MG63 (cell line): ENCODE results near the gene SYT14. TPM values are rescaled to one million over a fixed set of nuclear protein-coding genes. Genes with fewer than 3 reads are reported as not detected.
"Not testable (repeated sequence)": the region's sequence is repeated elsewhere in the genome, so short reads cannot be mapped to it uniquely, and the experiment has no call there.

ENCODE experiments used
- DNase-seq: peaks from one replicate; pipeline ENCODE4 v3.0.0-alpha.2; 2020
- H3K27me3 ChIP-seq: fragments of 250-450 bp; sonication (Bioruptor Pico); 2 replicates; pipeline ENCODE4 v1.5.1; 2020; ENCODE audit warnings: mild to moderate bottlenecking, moderate library complexity
- H3K36me3 ChIP-seq: fragments of 250-450 bp; sonication (Bioruptor Pico); 2 replicates; pipeline ENCODE4 v1.5.1; 2020; ENCODE audit warnings: mild to moderate bottlenecking, moderate library complexity
- H3K4me3 ChIP-seq: fragments of 250-450 bp; sonication (Bioruptor Pico); 2 replicates; pipeline ENCODE4 v1.5.1; 2020; ENCODE audit warnings: mild to moderate bottlenecking, moderate library complexity
- H3K9me3 ChIP-seq: fragments of 250-450 bp; sonication (Bioruptor Pico); 2 replicates; pipeline ENCODE4 v1.5.1; 2020; ENCODE audit warnings: mild to moderate bottlenecking, moderate library complexity
- total RNA-seq: library from RNA; depleted of rRNA; stranded (reverse); fragments of >200 nt; shearing (Covaris generic); gene quantifications from 2 replicates; pipeline ENCODE4 v1.2.3, GENCODE V29; 2014; ENCODE audit warnings: low replicate concordance

SYT14 gene
- total RNA-seq, 1 experiment from 2014 or later: 0.66 TPM

- Histone ChIP-seq H3K36me3 (no peaks in the 10 kb centered on the region), H3K9me3 (no peaks in the 10 kb centered on the region), H3K27me3 (0 out of 2 replicates have a peak, but pooled peaks cover 3% of the 10 kb centered on the region), H3K4me3 (no peak overlapping the region)
- no peak for DNase-seq
Observed at GRCh38 chr1:210117681-210118170, 179.7 kb downstream of the SYT14 start.

GRCh38 chr1:210123383-210123782 is 185.4 kb downstream of the SYT14 start:
- no peaks in the 10 kb centered on the region for H3K9me3 ChIP-seq
- no peaks in the 10 kb centered on the region for H3K36me3 ChIP-seq
- no peak for DNase-seq
- H3K4me3 ChIP-seq: no peak overlapping the region
- peaks cover 10% of the 10 kb centered on the region for H3K27me3 ChIP-seq

- no peaks in the 10 kb centered on the region for H3K36me3 ChIP-seq
- no peaks in the 10 kb centered on the region for H3K9me3 ChIP-seq
- peaks cover 8% of the 10 kb centered on the region for H3K27me3 ChIP-seq
- no peak for DNase-seq
- no peak overlapping the region for H3K4me3 ChIP-seq
Observed at GRCh38 chr1:210123924-210124589, 186.0 kb downstream of the SYT14 start.

- DNase-seq: no peak
- no peaks in the 10 kb centered on the region for H3K36me3 ChIP-seq
- H3K9me3 ChIP-seq: no peaks in the 10 kb centered on the region
- H3K4me3 ChIP-seq: no peak overlapping the region
- peaks cover 13% of the 10 kb centered on the region for H3K27me3 ChIP-seq
Observed at GRCh38 chr1:210124736-210125135, 186.7 kb downstream of the SYT14 start.

GRCh38 chr1:210125143-210125542 is 187.1 kb downstream of the SYT14 start:
- no peaks in the 10 kb centered on the region for H3K9me3 ChIP-seq
- H3K4me3 ChIP-seq: no peak overlapping the region
- H3K27me3 ChIP-seq: peaks cover 13% of the 10 kb centered on the region
- no peaks in the 10 kb centered on the region for H3K36me3 ChIP-seq
- DNase-seq: no peak

- Histone ChIP-seq H3K9me3 (no peaks in the 10 kb centered on the region), H3K4me3 (no peak overlapping the region), H3K27me3 (peaks cover 13% of the 10 kb centered on the region), H3K36me3 (no peaks in the 10 kb centered on the region)
- no peak for DNase-seq
Observed at GRCh38 chr1:210129092-210129491, 191.1 kb downstream of the SYT14 start.

- Histone ChIP-seq H3K27me3 (peaks cover 13% of the 10 kb centered on the region), H3K4me3 (no peak overlapping the region), H3K36me3 (no peaks in the 10 kb centered on the region), H3K9me3 (no peaks in the 10 kb centered on the region)
- no peak for DNase-seq
Observed at GRCh38 chr1:210129759-210130158, 191.7 kb downstream of the SYT14 start.

GRCh38 chr1:210132582-210132981 is 194.6 kb downstream of the SYT14 start:
- Histone ChIP-seq H3K27me3 (peaks cover 6% of the 10 kb centered on the region), H3K9me3 (no peaks in the 10 kb centered on the region), H3K36me3 (no peaks in the 10 kb centered on the region), H3K4me3 (no peak overlapping the region)
- no peak for DNase-seq

GRCh38 chr1:210143465-210144062 is 205.5 kb downstream of the SYT14 start:
- H3K9me3 ChIP-seq: no peaks in the 10 kb centered on the region
- peaks cover 4% of the 10 kb centered on the region; the same call in 1 of the 2 replicates for H3K27me3 ChIP-seq
- no peak overlapping the region for H3K4me3 ChIP-seq
- H3K36me3 ChIP-seq: no peaks in the 10 kb centered on the region
- peak; percentile 52 for DNase-seq

- H3K4me3 ChIP-seq: no peak overlapping the region
- no peaks in the 10 kb centered on the region for H3K9me3 ChIP-seq
- no peak for DNase-seq
- H3K36me3 ChIP-seq: no peaks in the 10 kb centered on the region
- H3K27me3 ChIP-seq: peaks cover 4% of the 10 kb centered on the region; the same call in 1 of the 2 replicates
Observed at GRCh38 chr1:210144736-210145135, 206.7 kb downstream of the SYT14 start.

- Histone ChIP-seq H3K36me3 (no peaks in the 10 kb centered on the region), H3K9me3 (no peaks in the 10 kb centered on the region), H3K27me3 (peaks cover 4% of the 10 kb centered on the region; the same call in 1 of the 2 replicates), H3K4me3 (no peak overlapping the region)
- DNase-seq: no peak
Observed at GRCh38 chr1:210151052-210151672, 213.1 kb downstream of the SYT14 start.

- DNase-seq: no peak
- Histone ChIP-seq H3K27me3 (peaks cover 6% of the 10 kb centered on the region; the same call in 1 of the 2 replicates), H3K4me3 (no peak overlapping the region), H3K9me3 (no peaks in the 10 kb centered on the region), H3K36me3 (no peaks in the 10 kb centered on the region)
Observed at GRCh38 chr1:210159211-210159610, 221.2 kb downstream of the SYT14 start.

- no peak for DNase-seq
- Histone ChIP-seq H3K36me3 (no peaks in the 10 kb centered on the region), H3K4me3 (no peak overlapping the region), H3K9me3 (no peaks in the 10 kb centered on the region), H3K27me3 (no peaks in the 10 kb centered on the region; the same call in 1 of the 2 replicates)
Observed at GRCh38 chr1:210170220-210170619, 232.2 kb downstream of the SYT14 start.

GRCh38 chr1:210174133-210174532 is 236.1 kb downstream of the SYT14 start:
- Histone ChIP-seq H3K27me3 (no peaks in the 10 kb centered on the region; the same call in 1 of the 2 replicates), H3K9me3 (no peaks in the 10 kb centered on the region), H3K36me3 (no peaks in the 10 kb centered on the region), H3K4me3 (no peak overlapping the region)
- DNase-seq: no peak

- Histone ChIP-seq H3K36me3 (no peaks in the 10 kb centered on the region), H3K9me3 (no peaks in the 10 kb centered on the region), H3K4me3 (no peak overlapping the region), H3K27me3 (no peaks in the 10 kb centered on the region)
- no peak for DNase-seq
Observed at GRCh38 chr1:210185063-210185462, 247.0 kb downstream of the SYT14 start.

- not testable (repeated sequence) for H3K36me3 ChIP-seq, H3K27me3 ChIP-seq, H3K4me3 ChIP-seq, H3K9me3 ChIP-seq
- peak; percentile 77 for DNase-seq
Observed at GRCh38 chr1:210187849-210188606, 250.0 kb downstream of the SYT14 start.

GRCh38 chr1:210189426-210189825 is 251.4 kb downstream of the SYT14 start:
- Histone ChIP-seq H3K4me3 (no peak overlapping the region), H3K36me3 (no peaks in the 10 kb centered on the region), H3K27me3 (no peaks in the 10 kb centered on the region), H3K9me3 (peaks cover 2% of the 10 kb centered on the region; the same call in 1 of the 2 replicates)
- no peak for DNase-seq
